K562 (cell line): ENCODE data around the gene GNB2. TPM values are rescaled to one million over a fixed set of nuclear protein-coding genes. Genes with fewer than 3 reads are reported as not detected.

Source experiments
- ARID1B ChIP-seq: fragments of 450-650 bp; IDR thresholded peaks from 2 replicates; pipeline ENCODE4 v1.6.1; 2016; ENCODE audit warnings: antibody characterized with exemption, mild to moderate bottlenecking, inconsistent platforms
- CBX1 ChIP-seq: sonication (generic); IDR thresholded peaks from 2 replicates; pipeline ENCODE4 v1.6.1; 2016; ENCODE audit warnings: antibody characterized with exemption, low read depth, mild to moderate bottlenecking
- CREM ChIP-seq: IDR thresholded peaks from 2 replicates; pipeline ENCODE4 v1.6.1; 2014; ENCODE audit warnings: antibody characterized with exemption, low read depth
- CTBP1 ChIP-seq: fragments of 450-650 bp; IDR thresholded peaks from 2 replicates; pipeline ENCODE4 v1.6.1; 2016; ENCODE audit warnings: borderline replicate concordance
- ETV1 ChIP-seq: fragments of 450-650 bp; conservative IDR thresholded peaks from 2 replicates; pipeline ENCODE4 v1.6.1; 2016; ENCODE audit warnings: missing genetic modification characterization, control low read depth, low read depth, missing compliant biosample characterization
- KAT2B ChIP-seq: IDR thresholded peaks from one replicate; pipeline ENCODE4 v1.6.1; 2012; ENCODE audit warnings: low read depth, mild to moderate bottlenecking, control low read depth, inconsistent platforms, low read length, moderate library complexity
- MECOM ChIP-seq: fragments of 250-450 bp; sonication (Bioruptor Pico); IDR thresholded peaks from 2 replicates; pipeline ENCODE4 v1.8.0; 2022; ENCODE audit warnings: inconsistent platforms
- MYNN ChIP-seq, 2 experiments: sonication (generic); formaldehyde crosslinking in 1 of 2; IDR thresholded peaks; 2 replicates each; pipeline versions ENCODE4 v1.5.0 to v1.6.1; 2016 to 2020; ENCODE audit warnings: antibody characterized with exemption in 1 of 2, missing genetic modification reagents in 1 of 2
- NFIC ChIP-seq: fragments of 450-650 bp; IDR thresholded peaks from 2 replicates; pipeline ENCODE4 v1.6.1; 2017; ENCODE audit warnings: mild to moderate bottlenecking, inconsistent platforms
- NR4A1 ChIP-seq, 2 experiments: fragments of 250-450 bp in 1 of 2; fragments of 450-650 bp in 1 of 2; sonication (Bioruptor Pico) in 1 of 2; IDR thresholded peaks; 2 replicates each; pipeline versions ENCODE4 v1.4.0 to v1.6.1; 2016 to 2020; ENCODE audit warnings: mild to moderate bottlenecking in 2 of 2, missing compliant biosample characterization in 1 of 2, missing genetic modification characterization in 1 of 2, moderate library complexity in 1 of 2
- POLR2A ChIP-seq: fragments of 450-650 bp; conservative IDR thresholded peaks from 2 replicates; pipeline ENCODE4 v1.6.1; 2016
- SREBF1 ChIP-seq: fragments of 150-350 bp; IDR thresholded peaks from 2 replicates; pipeline ENCODE4 v1.6.1; 2014; ENCODE audit warnings: antibody characterized with exemption, low read depth, low read length, borderline replicate concordance
- TCF3 ChIP-seq: sonication (generic); formaldehyde crosslinking; IDR thresholded peaks from 2 replicates; pipeline ENCODE4 v1.4.0; 2020; ENCODE audit warnings: mild to moderate bottlenecking, missing genetic modification reagents
- TSC22D4 ChIP-seq: fragments of 450-650 bp; IDR thresholded peaks from 2 replicates; pipeline ENCODE4 v1.6.1; 2016; ENCODE audit warnings: missing genetic modification characterization, missing biosample characterization, control low read depth
- XRCC5 ChIP-seq: fragments of 200-400 bp; formaldehyde crosslinking; IDR thresholded peaks from 2 replicates; pipeline ENCODE4 v1.6.1; 2017; ENCODE audit warnings: low read depth, mild to moderate bottlenecking, low read length
- ZC3H11A ChIP-seq: IDR thresholded peaks from 2 replicates; pipeline ENCODE4 v1.6.1; 2012; ENCODE audit warnings: low read depth, low read length, improper control_type of control experiment
- ZFP36 ChIP-seq: fragments of 150-350 bp; IDR thresholded peaks from 2 replicates; pipeline ENCODE4 v1.6.1; 2018; ENCODE audit warnings: low read length, low read depth; ENCODE audit not compliant: partially characterized antibody
- ZNF165 ChIP-seq: fragments of 250-450 bp; sonication (Bioruptor Pico); IDR thresholded peaks from 2 replicates; pipeline ENCODE4 v1.4.0; 2020; ENCODE audit warnings: borderline replicate concordance
- ZNF3 ChIP-seq: fragments of 250-450 bp; sonication (Bioruptor Pico); IDR thresholded peaks from 2 replicates; pipeline ENCODE4 v1.5.0; 2021; ENCODE audit warnings: mild to moderate bottlenecking, moderate library complexity
- ZNF324 ChIP-seq: fragments of 250-450 bp; sonication (Bioruptor Pico); IDR thresholded peaks from 2 replicates; pipeline ENCODE4 v1.4.0; 2020; ENCODE audit warnings: mild to moderate bottlenecking
- ZNF354B ChIP-seq: fragments of 250-450 bp; sonication (Bioruptor Pico); IDR thresholded peaks from 2 replicates; pipeline ENCODE4 v1.4.0; 2020
- ZNF717 ChIP-seq: fragments of 250-450 bp; sonication (Bioruptor Pico); IDR thresholded peaks from 2 replicates; pipeline ENCODE4 v1.5.0; 2021
- ZZZ3 ChIP-seq: fragments of 450-650 bp; IDR thresholded peaks from 2 replicates; pipeline ENCODE4 v1.6.1; 2016; ENCODE audit warnings: antibody characterized with exemption, mild to moderate bottlenecking, moderate library complexity
- polyA plus RNA-seq, 8 experiments: library from polyadenylated mRNA; depleted of rRNA in 4 of 8; stranded (reverse) in 5 of 8; unstranded in 3 of 8; fragments of >200 nt; fragmentation: Nextera tagmentation in 2 of 8; fragmentation: Illumina TruSeq in 1 of 8; extraction: Ambion mirVana in 2 of 8; extraction: Trizol in 1 of 8; gene quantifications; 2 replicates each; pipeline versions ENCODE4 v1.2.1 to v1.2.3, GENCODE V29; 2011 to 2014; ENCODE audit warnings: inconsistent platforms in 1 of 8, missing spikeins in 1 of 8
- total RNA-seq, 7 experiments: library from RNA; depleted of rRNA in 6 of 7; stranded (reverse); fragments of >200 nt in 6 of 7; fragmentation: Illumina TruSeq in 2 of 7; extraction: Trizol in 2 of 7; gene quantifications; 2 replicates each; pipeline versions ENCODE4 v1.2.1 to v1.2.3, GENCODE V29; 2011 to 2021; ENCODE audit warnings: low replicate concordance in 1 of 7
- TF ChIP-seq, protein P1 (sequence below): conservative IDR thresholded peaks from 2 replicates; pipeline ENCODE4 v1.6.1; 2011; ENCODE audit warnings: low read depth, mild to moderate bottlenecking, low read length; ENCODE audit not compliant: control insufficient read depth
- TF ChIP-seq, protein P2 (sequence below): fragments of 450-650 bp; IDR thresholded peaks from 2 replicates; pipeline ENCODE4 v1.6.1; 2016
- TF ChIP-seq, protein P3 (sequence below): sonication (generic); IDR thresholded peaks from 2 replicates; pipeline ENCODE4 v1.6.1; 2016
- TF ChIP-seq, protein P4 (sequence below): IDR thresholded peaks from 2 replicates; pipeline ENCODE4 v1.6.1; 2016; ENCODE audit warnings: missing genetic modification characterization, missing compliant biosample characterization

Gene GNB2
- total and polyA plus RNA-seq, 9 of the 15 experiments (the other 6 are each of a cell fraction or from before 2014, with no cell fraction given): 0.65 to 320 (median 104) TPM

DNA sequence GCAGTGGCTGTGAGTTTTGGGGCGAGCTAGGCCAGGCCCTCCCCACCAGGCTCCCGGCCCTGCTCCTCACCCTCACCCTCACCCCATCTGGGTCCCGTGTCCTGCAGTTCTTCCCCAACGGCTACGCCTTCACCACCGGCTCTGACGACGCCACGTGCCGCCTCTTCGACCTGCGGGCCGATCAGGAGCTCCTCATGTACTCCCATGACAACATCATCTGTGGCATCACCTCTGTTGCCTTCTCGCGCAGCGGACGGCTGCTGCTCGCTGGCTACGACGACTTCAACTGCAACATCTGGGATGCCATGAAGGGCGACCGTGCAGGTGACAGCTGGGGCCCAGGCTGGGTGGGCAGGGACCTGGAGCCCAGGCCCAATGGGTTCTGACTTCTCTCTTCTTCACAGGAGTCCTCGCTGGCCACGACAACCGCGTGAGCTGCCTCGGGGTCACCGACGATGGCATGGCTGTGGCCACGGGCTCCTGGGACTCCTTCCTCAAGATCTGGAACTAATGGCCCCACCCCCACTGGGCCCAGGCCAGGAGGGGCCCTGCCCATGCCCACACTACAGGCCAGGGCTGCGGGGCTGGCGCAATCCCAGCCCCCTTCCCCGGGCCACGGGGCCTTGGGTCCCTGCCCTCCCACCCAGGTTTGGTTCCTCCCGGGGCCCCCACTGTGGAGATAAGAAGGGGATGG is 4.9 kb downstream of the GNB2 start (continued):
- no peak for TF ChIP-seq ZNF324 (CRISPR knock-in tag)
- TF ChIP-seq, protein P1, sequence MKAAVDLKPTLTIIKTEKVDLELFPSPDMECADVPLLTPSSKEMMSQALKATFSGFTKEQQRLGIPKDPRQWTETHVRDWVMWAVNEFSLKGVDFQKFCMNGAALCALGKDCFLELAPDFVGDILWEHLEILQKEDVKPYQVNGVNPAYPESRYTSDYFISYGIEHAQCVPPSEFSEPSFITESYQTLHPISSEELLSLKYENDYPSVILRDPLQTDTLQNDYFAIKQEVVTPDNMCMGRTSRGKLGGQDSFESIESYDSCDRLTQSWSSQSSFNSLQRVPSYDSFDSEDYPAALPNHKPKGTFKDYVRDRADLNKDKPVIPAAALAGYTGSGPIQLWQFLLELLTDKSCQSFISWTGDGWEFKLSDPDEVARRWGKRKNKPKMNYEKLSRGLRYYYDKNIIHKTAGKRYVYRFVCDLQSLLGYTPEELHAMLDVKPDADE: no peak
- TF ChIP-seq, protein P2, sequence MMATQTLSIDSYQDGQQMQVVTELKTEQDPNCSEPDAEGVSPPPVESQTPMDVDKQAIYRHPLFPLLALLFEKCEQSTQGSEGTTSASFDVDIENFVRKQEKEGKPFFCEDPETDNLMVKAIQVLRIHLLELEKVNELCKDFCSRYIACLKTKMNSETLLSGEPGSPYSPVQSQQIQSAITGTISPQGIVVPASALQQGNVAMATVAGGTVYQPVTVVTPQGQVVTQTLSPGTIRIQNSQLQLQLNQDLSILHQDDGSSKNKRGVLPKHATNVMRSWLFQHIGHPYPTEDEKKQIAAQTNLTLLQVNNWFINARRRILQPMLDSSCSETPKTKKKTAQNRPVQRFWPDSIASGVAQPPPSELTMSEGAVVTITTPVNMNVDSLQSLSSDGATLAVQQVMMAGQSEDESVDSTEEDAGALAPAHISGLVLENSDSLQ: no peak
- no peak for TF ChIP-seq CBX1
- TF ChIP-seq CREM: no peak
- 0 out of 2 replicates have a peak, but pooled peaks have one; percentile 4 for TF ChIP-seq NFIC
- peak; percentile 53 for TF ChIP-seq MYNN (IDR thresholded peaks at IDR 0.05)
- TF ChIP-seq MYNN (CRISPR knock-in tag; IDR thresholded peaks at IDR 0.05): no peak
- TF ChIP-seq ZFP36: no peak
- TF ChIP-seq, protein P3, sequence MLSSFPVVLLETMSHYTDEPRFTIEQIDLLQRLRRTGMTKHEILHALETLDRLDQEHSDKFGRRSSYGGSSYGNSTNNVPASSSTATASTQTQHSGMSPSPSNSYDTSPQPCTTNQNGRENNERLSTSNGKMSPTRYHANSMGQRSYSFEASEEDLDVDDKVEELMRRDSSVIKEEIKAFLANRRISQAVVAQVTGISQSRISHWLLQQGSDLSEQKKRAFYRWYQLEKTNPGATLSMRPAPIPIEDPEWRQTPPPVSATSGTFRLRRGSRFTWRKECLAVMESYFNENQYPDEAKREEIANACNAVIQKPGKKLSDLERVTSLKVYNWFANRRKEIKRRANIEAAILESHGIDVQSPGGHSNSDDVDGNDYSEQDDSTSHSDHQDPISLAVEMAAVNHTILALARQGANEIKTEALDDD: no peak
- no peak for TF ChIP-seq ZC3H11A
- TF ChIP-seq TCF3 (CRISPR knock-in tag): no peak
- TF ChIP-seq NR4A1 (CRISPR knock-in tag; IDR thresholded peaks at IDR 0.05): no peak
- no peak for TF ChIP-seq NR4A1 (tag; IDR thresholded peaks at IDR 0.05)
- TF ChIP-seq ETV1 (tag): no peak
- no peak for TF ChIP-seq SREBF1
- TF ChIP-seq ZZZ3: no peak
- no peak for TF ChIP-seq ARID1B
- no peak for TF ChIP-seq ZNF717
- no peak for TF ChIP-seq ZNF165 (CRISPR knock-in tag)
- TF ChIP-seq CTBP1: no peak
- no peak for TF ChIP-seq TSC22D4 (tag)
- TF ChIP-seq POLR2A: peak; percentile 59
- no peak for TF ChIP-seq XRCC5
- TF ChIP-seq MECOM (CRISPR knock-in tag): no peak
- TF ChIP-seq ZNF3 (CRISPR knock-in tag): no peak
- TF ChIP-seq, protein P4, sequence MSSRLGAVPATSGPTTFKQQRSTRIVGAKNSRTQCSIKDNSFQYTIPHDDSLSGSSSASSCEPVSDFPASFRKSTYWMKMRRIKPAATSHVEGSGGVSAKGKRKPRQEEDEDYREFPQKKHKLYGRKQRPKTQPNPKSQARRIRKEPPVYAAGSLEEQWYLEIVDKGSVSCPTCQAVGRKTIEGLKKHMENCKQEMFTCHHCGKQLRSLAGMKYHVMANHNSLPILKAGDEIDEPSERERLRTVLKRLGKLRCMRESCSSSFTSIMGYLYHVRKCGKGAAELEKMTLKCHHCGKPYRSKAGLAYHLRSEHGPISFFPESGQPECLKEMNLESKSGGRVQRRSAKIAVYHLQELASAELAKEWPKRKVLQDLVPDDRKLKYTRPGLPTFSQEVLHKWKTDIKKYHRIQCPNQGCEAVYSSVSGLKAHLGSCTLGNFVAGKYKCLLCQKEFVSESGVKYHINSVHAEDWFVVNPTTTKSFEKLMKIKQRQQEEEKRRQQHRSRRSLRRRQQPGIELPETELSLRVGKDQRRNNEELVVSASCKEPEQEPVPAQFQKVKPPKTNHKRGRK (tag): no peak
- TF ChIP-seq ZNF354B (CRISPR knock-in tag): no peak
- no peak for TF ChIP-seq KAT2B
